ENCODE data around the gene CREG1.

DNA sequence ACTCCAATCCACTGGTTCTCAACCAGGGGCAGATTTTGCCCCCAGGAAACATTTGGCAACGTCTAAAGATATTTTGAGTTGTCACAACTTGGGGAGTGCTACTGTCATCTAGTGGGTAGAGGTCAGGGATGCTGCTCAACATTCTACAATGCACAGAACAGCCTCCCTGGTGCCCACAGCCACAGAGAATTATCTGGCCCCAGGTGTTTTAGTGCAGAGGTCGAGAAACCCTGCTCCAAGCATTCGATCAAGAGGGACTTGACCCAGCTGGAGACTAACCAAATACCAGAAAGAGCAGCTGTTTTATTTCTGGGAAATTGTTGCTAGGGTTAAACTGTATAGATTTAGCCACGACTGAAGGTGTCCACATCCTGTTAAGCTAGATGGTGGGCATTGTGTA is 54.5 kb downstream of the CREG1 start:
- TF ChIP-seq, protein P1, sequence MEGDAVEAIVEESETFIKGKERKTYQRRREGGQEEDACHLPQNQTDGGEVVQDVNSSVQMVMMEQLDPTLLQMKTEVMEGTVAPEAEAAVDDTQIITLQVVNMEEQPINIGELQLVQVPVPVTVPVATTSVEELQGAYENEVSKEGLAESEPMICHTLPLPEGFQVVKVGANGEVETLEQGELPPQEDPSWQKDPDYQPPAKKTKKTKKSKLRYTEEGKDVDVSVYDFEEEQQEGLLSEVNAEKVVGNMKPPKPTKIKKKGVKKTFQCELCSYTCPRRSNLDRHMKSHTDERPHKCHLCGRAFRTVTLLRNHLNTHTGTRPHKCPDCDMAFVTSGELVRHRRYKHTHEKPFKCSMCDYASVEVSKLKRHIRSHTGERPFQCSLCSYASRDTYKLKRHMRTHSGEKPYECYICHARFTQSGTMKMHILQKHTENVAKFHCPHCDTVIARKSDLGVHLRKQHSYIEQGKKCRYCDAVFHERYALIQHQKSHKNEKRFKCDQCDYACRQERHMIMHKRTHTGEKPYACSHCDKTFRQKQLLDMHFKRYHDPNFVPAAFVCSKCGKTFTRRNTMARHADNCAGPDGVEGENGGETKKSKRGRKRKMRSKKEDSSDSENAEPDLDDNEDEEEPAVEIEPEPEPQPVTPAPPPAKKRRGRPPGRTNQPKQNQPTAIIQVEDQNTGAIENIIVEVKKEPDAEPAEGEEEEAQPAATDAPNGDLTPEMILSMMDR (IDR thresholded peaks at IDR 0.05 in 8 of 11, conservative IDR thresholded peaks at IDR 0.05 in 3 of 11) = no peak
- TF ChIP-seq POLR2A (IDR thresholded peaks at IDR 0.05) = no peak
